HG03039 (cell line): ENCODE results near the gene ZBTB40.

ENCODE experiments used
- ATAC-seq: cut with Tn5 transposase; IDR thresholded peaks from one replicate; pipeline ENCODE4 v1.9.1; 2021; ENCODE audit warnings: mild to moderate bottlenecking, moderate library complexity; ENCODE audit not compliant: unreplicated experiment

The ZBTB40 gene, protein sequence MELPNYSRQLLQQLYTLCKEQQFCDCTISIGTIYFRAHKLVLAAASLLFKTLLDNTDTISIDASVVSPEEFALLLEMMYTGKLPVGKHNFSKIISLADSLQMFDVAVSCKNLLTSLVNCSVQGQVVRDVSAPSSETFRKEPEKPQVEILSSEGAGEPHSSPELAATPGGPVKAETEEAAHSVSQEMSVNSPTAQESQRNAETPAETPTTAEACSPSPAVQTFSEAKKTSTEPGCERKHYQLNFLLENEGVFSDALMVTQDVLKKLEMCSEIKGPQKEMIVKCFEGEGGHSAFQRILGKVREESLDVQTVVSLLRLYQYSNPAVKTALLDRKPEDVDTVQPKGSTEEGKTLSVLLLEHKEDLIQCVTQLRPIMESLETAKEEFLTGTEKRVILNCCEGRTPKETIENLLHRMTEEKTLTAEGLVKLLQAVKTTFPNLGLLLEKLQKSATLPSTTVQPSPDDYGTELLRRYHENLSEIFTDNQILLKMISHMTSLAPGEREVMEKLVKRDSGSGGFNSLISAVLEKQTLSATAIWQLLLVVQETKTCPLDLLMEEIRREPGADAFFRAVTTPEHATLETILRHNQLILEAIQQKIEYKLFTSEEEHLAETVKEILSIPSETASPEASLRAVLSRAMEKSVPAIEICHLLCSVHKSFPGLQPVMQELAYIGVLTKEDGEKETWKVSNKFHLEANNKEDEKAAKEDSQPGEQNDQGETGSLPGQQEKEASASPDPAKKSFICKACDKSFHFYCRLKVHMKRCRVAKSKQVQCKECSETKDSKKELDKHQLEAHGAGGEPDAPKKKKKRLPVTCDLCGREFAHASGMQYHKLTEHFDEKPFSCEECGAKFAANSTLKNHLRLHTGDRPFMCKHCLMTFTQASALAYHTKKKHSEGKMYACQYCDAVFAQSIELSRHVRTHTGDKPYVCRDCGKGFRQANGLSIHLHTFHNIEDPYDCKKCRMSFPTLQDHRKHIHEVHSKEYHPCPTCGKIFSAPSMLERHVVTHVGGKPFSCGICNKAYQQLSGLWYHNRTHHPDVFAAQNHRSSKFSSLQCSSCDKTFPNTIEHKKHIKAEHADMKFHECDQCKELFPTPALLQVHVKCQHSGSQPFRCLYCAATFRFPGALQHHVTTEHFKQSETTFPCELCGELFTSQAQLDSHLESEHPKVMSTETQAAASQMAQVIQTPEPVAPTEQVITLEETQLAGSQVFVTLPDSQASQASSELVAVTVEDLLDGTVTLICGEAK

GRCh38 chr1:22451702-22452480 is at the start of gene ZBTB40:
Gene ZBTB40, plus strand, starts transcription at chr1:22451851. Its CDS starts 38,098 bp downstream, at chr1:22489949.
- peak; percentile 81 for ATAC-seq

GRCh38 chr1:22402356-22403053 is 49.1 kb upstream of the ZBTB40 start:
- no peak for ATAC-seq

GRCh38 chr1:22404486-22404885 is 47.2 kb upstream of the ZBTB40 start:
- ATAC-seq = no peak

DNA sequence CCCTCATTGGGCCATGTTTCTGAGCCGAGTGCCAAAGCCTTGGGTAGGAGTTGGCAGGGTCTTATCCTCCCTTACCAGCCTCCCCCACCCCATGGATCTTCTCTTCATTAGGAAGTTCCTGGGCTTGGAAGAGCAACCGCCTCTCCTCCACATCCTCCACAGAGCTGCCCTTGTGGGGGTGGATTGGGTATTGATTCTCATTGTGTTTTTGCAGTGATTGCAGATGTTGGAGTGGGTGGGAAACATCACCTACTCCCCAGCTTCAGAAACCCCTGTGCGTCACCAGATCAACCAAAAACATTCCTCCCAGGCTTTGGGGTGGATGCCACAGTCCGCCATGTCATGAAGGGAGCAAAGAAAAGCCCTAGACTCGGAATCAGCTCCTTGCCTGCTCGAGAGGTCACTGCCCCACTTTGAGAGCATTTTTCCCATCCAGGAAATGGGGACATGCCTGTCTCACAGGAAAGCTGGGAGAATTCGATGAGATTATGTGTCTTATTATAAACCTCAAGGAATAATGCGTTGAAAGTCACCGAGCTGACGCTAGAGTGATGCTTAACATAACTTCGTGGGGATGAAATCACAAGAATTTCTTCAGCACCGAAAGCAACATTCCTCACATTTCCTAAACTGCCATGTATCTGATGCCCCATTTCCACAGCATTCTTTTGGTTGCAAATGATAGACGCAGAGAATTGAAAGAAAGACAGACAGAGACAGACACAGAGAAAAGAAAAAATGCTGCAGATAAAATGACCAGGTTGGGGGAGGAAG is 44.7 kb upstream of the ZBTB40 start:
- no peak for ATAC-seq

- no peak for ATAC-seq
These were observed 43.4 kb upstream of the ZBTB40 start for GRCh38 chr1:22408230-22408629.

DNA sequence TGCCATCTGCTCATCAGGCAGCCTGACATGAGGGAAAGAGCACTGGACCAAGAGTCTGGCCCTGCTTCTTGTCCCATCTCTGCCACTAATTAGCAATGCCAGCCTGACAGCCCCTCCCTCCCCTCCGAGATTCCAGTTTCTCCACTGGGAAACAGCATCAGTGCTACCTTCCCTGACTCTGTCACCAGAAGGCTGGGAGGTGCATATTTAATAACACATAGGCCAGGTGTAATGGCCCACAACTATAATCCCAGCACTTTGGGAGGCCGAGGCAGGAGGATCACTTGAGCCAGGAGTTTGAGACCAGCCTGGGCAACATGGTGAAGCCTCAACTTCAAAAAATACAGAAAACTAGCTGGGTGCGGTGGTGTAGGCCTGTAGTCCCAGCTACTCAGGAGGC is 41.2 kb upstream of the ZBTB40 start:
- ATAC-seq = no peak

GRCh38 chr1:22410928-22411495 is 40.6 kb upstream of the ZBTB40 start:
- no peak for ATAC-seq

GRCh38 chr1:22411589-22411988 is 40.1 kb upstream of the ZBTB40 start:
- no peak for ATAC-seq

DNA sequence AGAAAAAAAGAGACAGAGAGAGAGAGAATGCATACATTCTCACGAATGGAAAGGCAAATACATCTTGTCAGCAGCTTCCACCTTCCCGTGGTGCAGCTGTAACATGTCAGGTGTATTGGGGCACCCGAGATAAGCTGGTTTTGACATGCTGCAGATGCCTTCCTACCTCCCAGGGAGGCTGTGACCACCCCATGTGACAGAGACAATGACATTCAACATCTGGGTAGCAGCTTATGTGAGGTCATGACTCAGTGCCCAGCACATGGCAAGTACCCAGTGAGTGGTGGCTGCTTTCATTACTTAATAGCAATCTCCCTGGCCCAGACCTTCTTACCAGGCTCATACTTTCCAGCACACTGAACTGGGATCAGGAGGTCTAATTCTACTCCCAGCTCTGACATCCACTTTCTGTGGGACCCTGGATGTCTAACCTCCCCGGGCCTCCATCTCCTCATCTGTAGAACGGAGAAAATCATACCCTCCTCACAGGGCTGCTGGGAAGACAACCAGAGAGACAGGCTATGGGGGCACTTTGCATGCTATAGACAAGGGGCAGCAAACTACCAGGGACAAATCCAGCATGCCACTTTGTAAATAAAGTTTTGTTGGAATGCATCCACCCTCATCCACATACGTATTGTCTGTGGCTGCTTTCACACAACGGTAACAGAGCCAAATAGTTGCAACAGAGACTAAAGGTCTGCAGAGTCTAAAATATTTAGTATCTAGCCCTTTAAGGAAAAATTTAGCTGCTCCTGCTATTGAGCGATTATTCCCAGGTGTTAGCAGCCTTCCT is 38.5 kb upstream of the ZBTB40 start:
- ATAC-seq = no peak

DNA sequence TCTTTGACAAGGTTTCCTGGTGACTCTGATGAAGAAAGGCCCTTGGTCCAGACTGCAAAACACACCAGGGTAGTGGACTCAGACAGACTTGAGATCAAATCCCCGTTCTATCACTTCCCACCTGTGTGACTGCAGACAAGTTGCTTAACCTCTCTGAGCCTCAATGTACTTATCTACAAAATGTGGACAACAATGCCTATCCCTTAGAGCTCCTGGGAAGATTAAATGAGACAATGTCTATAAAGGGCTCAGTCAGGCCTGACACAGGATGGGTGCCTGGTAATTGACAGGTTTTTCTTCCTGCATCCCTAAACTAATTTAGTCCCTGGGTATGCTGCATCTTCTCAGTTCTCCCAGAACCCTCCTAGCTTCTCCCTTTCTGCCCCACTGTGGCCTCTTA is 37.9 kb upstream of the ZBTB40 start:
- no peak for ATAC-seq

- no peak for ATAC-seq
These were observed 37.4 kb upstream of the ZBTB40 start for GRCh38 chr1:22414244-22414751.

DNA sequence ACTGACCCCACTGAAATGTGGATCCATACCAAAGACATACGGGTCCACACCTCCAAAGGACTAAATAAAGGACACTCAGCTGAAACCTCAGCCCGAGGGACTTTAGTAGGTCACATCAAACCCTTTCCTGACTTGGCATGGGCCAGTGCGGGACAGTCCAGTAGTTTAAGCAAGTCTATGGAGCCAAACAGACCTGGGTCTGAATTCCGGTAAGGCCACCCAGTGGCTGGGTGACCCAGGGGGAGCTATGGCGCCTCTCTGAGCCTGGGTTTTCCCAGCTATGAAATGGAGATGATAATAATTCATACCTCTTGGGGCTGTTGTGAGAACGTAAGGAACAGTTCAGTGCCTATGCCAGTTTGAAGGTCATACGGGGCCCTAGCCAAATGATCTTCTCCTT is 36.2 kb upstream of the ZBTB40 start:
- no peak for ATAC-seq

GRCh38 chr1:22416555-22417454 is 34.8 kb upstream of the ZBTB40 start:
- ATAC-seq = no peak

DNA sequence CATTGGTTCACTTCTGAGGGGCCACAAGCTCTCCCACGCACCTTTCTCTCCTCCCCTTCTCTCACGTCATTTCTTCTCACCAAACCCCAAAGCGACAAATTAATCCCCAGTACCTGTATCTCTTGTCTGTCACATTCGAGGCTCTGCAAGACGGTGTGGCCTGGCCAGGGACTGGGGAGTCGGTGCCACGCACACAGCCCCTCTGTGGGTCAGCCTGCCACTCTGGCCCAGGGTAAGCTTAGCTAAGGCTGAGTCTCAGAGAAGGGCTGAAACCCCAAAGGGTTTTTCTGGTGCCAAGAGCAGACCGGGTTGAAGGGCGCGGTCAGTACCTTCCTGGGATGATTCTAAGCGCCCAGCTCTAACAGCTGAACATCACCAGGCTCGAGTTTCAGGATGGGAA is 34.2 kb upstream of the ZBTB40 start:
- ATAC-seq = no peak

- ATAC-seq = no peak
These were observed 33.3 kb upstream of the ZBTB40 start for GRCh38 chr1:22418312-22418711.

DNA sequence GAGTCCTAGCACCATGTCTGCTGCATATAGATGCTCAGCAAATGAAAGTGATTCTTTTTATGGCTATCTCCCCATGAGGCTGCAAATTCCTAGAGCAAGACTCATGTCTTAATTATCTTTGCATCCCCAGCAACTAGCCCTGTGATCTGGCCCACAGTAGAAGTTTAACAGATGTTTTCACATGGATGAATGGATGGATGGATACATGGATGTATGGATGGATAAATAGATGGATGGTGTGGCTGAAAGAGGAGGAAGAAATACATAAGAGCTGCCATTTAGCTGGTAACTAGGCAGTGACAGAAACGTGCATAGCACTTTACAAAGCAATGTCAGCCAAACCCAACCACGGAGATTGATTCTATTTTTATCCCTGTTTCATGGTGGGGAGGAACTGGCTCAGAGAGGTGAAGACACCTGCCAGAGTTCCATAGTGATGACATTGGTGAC is 32.7 kb upstream of the ZBTB40 start:
- ATAC-seq = no peak
